CD1c-positive myeloid dendritic cell (primary cell): ENCODE data around the gene KHDRBS1.
A peak's percentile ranks its signal among the peaks of the same experiment; 100 is the strongest.
"Not testable (repeated sequence)": the region's sequence is repeated elsewhere in the genome, so short reads cannot be mapped to it uniquely, and the experiment has no call there.

Experiments
- DNase-seq: peaks from one replicate; pipeline ENCODE4 v3.0.0-alpha.2; 2016; ENCODE audit errors: extremely low spot score

KHDRBS1 gene

DNA sequence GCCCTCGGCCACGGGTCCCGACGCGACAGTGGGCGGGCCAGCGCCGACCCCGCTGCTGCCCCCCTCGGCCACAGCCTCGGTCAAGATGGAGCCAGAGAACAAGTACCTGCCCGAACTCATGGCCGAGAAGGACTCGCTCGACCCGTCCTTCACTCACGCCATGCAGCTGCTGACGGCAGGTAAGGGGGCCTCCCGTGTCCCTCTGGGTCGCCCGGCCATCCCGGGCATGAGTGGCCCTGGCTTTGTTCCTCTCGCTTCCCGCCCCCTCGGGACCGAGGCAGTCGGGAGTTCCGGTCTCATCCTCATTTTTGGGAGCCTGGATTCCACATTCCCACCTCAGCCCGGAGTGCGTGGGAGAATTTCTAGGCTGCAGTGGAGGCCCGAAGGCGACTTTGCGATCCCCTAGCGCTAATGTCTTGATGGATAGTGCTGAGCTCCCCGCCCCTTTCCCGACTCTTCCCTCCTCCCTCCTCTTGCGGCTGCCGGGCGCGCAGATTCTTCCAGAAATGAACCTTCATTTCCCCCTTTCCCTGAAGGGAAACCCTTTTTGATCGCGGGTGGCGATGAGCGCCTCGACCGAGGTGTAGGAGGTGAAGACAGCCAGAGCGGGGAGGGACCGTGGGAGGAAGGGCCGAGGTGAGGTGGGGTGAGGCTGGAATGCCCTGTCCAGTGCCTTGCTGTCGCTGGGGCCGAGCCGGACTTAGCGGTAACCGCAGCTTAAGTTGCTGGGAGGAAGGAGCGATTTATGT is 705 bp downstream of the KHDRBS1 start:
- peak; percentile 68 for DNase-seq

DNA sequence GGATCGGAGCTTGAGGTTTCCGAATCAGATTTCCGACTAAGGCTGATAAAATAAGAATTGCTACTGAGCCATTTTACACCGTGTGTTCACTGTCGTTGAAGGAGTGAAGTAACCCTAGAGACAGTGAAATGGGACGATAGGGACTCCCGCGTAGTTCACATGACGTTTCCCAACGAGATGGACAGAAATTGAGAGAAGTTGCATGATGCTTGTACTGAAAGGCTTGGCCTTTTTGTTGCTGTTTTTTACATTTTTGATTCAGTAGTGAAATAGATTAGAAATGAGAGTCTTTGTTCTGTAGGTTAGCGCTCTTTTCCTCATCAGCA is 1.2 kb downstream of the KHDRBS1 start:
- DNase-seq: no peak

DNA sequence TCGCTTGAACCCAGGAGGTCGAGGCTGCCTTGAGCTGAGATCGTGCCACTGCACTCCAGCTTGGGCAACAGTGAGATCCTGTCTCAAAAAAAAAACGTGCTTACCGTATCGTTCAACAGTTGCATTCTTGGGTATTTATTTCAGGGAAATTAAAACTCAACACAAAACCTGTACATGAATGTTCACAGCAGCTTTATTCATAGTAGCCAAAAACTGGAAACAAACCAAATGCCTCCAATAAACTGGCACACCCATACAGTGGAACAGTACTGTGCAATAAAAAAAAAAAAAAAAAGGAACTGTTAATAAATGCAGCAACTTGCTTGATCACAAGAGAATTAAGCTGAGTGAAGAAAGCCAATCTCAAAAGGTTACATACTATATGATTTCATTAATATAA is 6.7 kb downstream of the KHDRBS1 start:
- peak; percentile 29 for DNase-seq

DNA sequence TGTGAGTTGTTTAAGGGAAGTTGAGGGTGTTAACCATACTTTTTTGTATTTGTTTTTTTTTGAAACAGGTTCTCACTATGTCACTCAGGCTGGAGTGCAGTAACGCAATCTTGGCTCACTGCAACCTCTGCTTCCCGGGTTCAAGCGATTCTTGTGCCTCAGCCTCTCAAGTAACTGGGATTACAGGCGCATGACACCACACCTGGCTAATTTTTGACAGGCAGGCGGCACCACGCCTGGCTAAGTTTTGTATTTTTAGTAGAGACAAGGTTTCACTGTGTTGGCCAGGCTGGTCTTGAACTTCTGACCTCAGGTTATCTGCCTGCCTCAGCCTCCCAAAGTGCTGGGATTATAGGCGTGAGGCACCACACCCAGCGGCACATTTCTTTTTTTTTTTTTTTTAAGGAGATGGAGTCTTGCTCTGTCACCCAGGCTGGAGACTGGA is 7.9 kb downstream of the KHDRBS1 start:
- not testable (repeated sequence) for DNase-seq

DNA sequence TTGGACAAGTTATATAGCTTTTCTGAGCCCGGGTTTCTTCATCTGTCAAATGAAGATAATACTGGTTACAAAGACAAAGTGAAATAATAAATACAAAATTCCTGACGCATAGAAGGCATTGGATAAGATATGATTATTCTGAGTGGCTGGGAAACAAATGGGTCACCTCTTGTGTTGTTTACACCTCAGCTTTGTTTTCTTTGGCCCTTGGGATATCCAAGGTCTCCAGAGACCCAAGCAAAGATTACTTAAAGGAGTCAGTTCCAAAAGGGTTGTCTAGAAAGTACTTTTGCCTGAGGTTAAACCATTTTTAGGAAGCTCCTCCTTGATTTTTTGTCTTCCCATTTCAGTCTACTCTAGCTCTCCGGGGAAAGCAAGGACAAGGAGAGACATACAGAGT is 9.7 kb downstream of the KHDRBS1 start:
- no peak for DNase-seq

DNA sequence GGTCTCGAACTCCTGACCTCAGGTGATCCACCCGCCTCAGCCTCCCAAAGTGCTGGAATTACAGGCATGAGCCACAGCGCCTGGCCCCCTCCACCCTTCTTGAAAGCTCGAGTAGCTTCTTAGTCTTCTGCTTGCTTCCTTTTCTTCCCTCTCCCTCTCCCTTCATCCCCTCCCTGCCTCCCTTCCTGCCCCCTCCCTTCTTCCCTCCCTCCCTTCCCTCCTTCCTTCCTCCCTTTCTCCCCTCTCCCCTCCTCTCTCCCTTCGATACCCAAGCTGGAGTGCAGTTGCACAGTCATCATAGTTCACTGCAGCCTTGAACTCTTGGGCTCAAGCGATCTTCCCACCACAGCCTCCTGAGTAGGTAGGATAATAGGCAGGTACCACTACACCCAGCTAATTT is 11.8 kb downstream of the KHDRBS1 start:
- DNase-seq: no peak

DNA sequence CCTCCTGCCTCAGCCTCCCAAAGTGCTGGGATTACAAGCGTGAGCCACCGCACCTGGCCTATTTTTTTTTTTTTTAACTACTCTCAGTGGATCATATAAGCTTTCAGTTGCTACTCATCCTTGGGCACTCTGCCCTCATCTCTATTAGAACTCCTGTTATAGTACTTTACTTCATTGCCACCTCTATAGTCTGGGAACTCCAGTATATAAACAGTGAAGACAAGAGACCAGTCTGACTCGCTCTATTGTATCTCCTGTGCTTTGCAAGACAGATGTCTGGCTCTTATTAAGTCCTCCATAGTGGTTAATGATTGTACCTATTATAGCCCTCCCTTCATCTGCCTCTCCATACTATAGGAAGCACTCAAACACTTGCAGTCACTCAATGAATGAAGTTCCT is 15.1 kb downstream of the KHDRBS1 start:
- DNase-seq: no peak

DNA sequence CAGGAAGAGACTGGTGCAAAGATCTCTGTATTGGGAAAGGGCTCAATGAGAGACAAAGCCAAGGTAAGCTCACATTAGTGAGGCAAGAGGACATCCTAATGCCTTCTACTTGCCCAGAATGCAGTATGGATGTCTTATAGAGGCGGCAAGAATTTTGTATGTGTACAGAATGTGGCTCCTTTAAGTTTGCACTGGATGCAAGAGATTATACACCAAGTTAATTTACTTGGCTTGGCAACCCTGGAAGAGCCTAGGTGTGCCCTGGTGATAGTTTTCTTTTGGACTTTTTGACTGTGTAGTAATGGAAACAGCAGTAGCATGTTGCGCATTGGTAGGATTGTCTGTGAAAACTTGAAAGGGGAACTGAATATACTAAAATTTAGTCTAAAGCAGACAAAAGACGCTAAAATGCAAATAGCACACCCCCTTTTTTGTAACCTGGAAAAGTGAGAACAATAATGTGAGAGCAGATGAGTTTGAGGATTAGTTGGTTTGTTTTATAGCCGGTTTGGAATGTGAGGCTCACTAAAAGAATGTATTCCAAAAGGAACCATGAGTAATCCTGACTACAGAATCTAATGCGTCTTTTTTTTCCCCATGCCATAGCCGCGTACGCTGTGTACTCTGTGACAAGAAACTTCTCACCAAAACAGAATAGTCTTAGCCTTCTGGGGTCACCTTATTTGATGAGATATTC is 18.1 kb downstream of the KHDRBS1 start:
- no peak for DNase-seq

DNA sequence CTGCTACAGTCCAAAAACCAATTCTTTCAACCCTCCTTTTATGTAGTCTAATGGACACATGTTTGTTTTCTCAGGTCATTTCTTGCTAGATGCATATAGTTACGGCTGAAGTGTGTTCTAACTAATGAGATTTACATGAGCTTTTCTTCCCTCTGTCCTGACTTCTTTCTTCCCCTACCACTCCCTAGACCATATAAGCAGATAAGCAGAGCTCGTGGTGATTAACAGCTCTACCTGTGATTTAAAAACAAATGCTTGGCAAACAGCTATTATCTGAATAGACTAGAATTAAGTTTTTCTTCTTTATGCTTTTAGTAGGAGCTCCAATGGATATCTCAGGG is 18.6 kb downstream of the KHDRBS1 start:
- DNase-seq: no peak

DNA sequence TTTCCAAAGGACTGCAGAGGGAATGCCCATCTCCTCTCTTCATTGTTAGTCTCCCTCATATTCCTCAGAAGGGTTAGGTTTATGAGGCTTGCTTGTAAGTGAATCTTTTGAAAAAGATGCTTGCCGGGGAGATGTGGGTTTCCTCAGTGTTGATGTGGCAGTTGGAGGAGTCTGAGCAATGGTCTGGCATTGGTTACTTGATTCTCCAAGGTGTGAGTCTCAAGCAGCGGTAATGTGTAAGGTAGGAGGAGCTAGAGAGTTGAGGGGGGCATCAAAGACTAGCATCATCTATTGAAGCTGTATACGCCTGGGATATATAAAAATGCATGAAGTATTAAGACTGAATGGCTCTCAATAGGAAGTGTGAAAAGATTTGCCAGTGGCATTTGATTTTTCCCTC is 21.5 kb downstream of the KHDRBS1 start:
- DNase-seq: no peak

DNA sequence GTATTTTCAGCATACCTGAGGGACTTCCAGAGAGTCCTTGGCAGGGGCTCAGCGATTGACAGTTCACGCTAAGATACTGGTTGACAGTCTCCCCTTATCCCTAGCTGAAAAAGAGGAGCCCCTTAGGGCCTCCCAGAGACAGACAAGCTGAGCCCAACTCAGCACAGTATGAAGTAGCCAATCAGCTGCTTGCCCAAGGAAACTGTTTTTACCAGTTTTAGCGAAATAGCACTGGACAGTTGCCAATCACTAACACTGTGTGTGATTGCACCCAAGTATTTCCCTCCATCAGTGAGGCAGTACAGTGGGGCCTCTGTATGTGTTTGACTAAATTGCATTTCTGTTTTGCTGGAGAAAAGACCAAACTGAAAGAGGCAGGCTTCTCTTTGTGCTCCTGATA is 27.0 kb downstream of the KHDRBS1 start:
- no peak for DNase-seq

DNA sequence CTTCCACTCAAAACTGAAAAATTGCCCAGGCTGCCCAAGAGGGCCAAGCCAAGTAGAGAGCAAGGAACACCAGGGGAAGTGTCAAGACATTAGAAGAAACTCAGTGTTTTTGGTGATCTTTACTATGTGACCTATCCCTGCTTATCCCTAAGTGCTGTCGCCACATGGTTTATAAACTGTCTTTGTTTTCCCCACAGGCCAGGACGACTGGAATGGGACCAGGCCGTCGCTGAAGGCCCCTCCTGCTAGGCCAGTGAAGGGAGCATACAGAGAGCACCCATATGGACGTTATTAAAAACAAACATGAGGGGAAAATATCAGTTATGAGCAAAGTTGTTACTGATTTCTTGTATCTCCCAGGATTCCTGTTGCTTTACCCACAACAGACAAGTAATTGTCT is 28.7 kb downstream of the KHDRBS1 start:
- no peak for DNase-seq

DNA sequence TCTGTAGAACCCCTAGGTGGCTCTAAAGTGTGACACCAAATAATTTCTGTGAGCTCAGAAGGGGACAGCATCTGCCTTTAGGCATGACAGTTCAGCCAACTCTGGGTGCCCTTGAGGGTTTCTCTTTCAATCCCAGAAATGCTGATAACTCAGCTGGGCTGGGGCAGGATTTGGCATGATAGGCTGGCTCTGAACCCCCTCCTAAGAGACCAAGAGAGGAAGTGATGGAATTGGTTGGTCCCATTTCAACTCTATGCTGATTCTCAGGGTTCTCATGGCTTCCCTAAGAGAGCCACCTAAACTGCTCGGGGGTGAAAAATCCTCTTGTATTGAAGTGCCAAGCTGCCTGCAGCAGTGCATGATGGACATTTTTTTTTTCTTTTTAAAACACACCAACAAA is 30.6 kb downstream of the KHDRBS1 start:
- no peak for DNase-seq

DNA sequence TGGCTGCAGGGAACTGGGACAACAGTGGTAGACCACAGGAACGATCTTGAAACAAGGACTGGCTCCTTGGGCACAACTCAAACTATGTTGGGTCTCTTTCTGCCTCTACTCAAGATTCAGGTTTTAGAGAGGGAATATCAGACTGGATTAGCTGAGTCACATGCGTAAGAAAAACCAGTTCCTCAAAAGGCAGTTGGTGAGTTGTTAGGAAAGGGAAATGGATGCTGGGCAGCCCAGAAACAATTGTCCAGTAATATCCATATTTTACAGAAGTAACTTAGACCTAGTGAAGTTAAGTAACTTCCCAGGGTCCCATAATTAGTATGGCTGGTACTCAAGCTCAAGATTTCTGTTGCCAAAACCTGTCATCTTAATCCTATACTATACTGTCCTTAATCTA is 32.1 kb downstream of the KHDRBS1 start:
- DNase-seq: peak; percentile 87

DNA sequence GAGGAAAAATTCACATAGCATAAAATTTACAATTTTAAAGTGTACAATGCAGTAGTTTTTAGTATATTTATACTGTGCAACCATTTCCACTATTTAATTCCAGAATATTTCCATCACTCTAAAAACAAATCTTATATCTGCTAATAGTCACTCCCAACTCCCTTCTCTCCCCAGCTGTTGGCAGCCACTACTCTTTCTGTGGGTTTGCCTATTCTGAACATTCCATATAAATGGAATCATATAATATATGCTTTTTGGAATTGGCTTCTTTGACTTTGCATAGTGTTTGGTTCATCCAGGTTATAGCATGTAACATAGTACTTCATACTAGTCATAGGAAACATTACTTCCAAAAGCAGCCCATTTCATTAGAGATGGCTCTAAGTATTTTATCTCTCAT is 34.0 kb downstream of the KHDRBS1 start:
- DNase-seq: no peak

DNA sequence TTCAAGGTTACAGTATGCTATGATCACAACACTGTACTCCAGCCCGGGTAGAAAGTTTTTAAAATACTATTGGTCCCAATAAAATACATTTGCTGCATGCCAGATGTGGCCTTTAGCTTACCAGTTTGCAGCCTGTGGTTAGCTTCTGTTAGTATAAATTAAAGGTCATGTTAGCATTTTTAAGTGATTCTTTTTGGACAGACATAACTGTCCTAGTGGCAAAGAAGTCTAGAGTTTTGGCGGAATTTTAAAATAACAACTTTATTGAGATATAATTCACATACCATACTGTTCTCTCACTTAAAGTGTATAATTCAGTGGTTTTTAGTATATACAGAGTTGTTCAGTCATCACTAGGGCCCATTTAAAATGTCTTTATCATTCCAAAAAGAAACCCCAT is 34.8 kb downstream of the KHDRBS1 start:
- DNase-seq: no peak

DNA sequence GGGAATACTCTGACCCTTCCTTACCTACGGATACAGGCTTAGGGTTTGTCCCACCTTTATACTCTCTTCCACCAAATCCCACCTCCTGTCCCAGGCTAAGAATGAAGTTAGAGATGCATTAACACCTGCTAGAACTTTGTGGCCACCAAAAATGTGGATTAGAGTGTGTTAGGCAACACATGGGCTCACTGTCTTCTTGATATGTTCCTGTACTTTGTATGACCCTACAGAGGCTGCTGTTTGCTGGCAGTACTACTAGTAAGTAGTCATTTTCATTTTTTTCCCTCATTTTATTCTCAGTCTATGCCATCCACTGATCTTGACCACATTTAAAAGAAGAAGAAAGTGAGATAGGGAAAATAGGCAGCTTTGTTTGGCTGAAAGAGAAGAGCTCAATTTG is 38.0 kb downstream of the KHDRBS1 start:
- DNase-seq: no peak

DNA sequence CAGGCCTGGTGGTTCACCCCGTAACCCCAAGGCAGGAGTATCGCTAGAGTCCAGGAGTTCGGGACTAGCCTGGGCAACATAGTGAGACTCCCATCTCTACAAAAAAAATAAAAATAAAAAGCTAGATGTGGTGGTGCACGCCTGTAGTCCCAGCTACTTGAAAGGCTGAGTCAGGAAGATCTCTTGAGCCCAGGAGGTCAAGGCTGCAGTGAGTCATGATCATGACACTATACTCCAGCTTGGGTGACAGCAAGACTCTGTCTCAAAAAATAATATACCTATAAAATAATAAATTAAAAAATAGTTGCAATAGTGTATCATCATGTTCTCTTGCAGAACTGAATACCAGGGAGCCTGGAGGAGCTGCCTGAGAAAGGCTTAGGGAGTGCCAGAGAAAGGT is 39.2 kb downstream of the KHDRBS1 start:
- DNase-seq: no peak

DNA sequence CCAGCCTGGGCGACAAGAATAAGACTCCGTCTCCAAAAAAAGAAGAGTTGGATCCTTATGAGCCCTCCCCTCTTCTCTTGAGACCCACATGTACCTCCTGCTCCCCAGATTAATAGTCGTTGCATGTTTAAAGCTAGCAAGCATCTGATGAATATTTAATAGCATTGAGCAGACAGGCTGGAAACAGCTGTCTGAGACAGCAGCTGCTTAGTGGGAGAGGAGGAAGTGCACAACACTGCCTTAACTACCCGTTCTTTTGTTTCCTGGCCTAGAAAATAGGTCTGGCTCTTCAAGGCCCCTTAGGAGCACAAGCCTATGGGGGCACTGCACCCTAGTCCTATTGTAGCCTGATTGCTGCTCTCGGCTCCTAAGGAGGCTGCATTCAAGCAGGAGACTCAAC is 41.7 kb downstream of the KHDRBS1 start:
- no peak for DNase-seq

DNA sequence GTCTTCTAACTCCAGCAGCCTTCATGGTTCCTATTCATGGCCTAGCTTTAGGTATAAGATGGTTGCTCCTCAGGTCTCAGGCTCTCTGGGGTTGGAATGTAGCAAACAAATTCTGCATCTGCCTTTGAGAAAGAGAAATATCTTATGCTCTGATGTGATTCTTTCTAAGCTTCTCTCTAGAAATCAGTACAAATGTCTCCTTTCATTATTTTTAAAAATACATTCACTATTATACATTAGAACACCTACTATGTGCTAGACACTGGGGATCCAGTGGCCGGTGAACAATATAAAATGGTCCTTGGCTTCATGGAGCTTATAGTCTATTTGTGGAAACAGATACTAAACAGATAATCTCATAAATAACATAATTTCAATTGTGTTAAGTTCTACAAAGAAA is 42.9 kb downstream of the KHDRBS1 start:
- no peak for DNase-seq

DNA sequence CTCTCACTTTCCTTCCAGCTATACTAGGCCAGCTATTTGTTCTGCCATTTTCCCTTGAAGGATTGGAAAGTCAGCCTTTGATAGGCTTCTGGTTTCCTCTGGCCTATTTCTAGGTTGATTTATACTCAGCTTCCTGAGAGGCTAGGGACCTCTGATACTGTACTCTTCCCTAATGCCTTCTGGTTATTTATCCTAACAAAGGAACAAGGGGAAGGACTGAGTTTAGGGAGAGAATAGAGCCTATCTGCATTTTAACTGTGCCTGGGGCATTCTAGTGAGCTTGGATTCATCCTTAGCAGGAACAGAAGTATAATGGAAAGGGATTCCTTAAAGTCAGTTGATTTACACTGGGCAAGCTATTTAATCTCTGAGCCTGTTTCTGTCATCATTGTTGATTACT is 47.2 kb downstream of the KHDRBS1 start:
- no peak for DNase-seq

DNA sequence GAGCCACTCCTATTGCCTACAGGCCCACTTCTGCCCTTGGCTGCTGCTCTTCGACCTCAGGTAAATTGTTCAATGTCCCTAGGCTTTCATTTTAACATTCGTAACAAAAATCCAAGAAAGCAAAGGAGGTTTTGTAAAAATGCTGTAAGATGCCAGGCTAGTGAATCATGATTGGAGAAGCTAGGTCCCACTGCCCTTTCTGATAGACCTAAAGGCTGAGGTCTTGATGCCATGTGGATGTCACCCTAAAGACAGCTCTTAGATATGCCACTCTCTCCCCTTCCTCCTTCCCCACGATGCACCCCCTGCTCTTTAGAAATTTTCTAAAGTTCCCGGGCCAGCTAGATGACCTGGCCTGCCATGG is 49.2 kb downstream of the KHDRBS1 start:
- DNase-seq: no peak

DNA sequence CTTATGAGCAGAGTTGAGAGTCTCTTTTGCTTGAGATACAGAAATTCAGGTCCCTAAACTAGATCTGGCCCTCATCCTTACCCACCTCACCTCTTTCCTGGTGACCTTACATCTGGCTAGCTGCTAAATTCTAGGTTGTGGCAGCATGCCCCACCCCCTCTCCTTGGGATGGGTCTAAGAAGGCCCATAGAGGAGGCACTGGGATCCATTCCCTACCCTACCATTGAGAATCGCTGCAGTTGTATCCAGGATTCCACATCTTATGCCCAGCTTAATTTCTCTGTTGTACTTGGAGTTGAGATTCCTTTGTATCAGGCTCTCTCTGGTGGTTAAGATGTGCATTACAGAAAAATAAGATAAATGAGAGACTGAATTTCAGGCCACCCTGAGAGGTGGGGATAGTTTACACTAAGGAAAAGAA is 49.6 kb downstream of the KHDRBS1 start:
- DNase-seq: peak; percentile 38
